Measurements from ENCODE around the gene PGBD5. TPM values are rescaled to one million over a fixed set of nuclear protein-coding genes. Genes with fewer than 3 reads are reported as not detected.

The PGBD5 gene
- total RNA-seq, 1 donor, result not detected

DNA sequence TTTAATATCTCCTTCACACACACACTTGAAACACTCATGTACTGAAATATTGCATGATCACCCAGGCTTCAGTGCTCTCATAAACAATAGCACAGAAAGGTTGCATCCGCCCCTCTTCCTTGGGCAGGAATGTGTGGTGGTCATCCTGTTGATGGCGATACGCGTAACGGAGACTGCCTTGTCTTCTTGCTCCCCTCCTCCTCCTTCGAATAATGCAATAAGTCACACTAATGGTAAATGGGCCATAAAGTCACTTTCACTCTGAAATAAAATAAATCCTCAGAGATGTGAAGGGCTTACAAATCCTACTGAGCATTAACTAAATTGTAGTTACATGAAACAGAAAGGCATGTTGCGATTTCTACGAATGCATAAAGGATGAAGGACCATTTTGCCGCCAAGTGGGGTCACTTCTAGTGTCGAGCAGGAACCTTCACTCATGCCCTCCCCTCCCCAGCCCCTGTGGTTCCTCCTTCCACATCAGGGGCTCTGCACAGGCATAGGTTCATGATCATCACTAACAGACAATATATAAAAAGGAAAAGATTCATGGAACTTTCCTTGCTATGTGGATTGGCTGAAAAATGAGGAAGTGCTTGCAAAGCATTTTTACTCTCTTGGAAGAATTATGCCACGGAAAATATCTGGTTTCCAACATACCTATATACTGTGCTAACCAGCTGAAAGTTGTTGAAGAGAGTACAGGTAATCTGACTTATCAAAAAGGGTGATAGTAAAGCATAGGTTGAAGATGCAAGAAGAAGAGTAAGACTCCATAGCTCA lies 1.2 kb upstream of the PGBD5 start:
- TF ChIP-seq CTCF (IDR thresholded peaks at IDR 0.05; ENCODE audit: insufficient read depth, low read depth, low read length), result no peak
- no peak for DNase-seq (ENCODE audit: low read depth)
- no peak overlapping the region for H3K4me3 ChIP-seq (ENCODE audit: low read depth, low read length)

DNA sequence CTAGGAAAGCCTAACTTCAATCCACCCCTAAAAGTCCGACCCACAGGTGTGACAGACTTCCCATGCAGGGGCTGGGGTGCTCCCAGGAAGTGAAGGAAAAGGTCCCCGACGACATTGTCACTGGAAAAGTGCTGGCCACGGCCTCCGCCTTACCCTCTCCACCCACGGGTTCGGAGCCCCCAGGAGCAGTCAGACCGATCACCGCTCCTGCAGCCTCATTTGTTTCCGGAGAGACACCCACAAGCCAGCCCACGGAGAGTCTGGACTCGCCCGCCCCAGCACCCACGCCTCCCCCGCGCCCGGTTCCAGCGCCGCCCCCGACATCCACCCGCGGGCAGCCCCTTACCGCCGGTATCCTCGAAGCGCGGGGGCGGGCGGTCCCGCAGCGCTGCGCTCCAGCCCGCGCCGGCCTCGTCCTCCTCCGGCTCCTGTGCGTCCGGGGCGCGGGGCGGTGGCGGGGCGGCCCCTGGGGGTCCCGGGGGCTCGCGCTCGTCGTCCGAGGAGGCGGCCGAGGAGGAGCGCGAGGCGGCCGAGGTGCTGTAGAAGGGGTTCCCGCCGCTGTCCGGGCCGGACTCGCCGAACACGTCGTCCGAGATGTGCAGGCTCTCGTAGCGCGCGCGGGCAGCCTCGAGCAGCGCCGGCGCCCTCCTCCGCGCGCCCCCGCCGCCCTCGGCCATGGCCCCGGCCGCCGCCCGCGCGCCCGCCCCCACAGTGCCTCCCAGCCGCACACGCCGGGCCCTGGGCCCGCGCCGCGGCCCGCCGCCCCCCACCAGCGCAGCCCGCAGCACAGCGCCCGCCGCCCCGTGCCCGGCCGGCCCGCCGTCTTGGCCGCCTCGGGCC lies 660 bp downstream of the PGBD5 start:
- H3K4me3 ChIP-seq (ENCODE audit: low read depth, low read length), result no peak overlapping the region
- DNase-seq (ENCODE audit: low read depth), result no peak
- no peak for TF ChIP-seq CTCF (IDR thresholded peaks at IDR 0.05; ENCODE audit: insufficient read depth, low read depth, low read length)

DNA sequence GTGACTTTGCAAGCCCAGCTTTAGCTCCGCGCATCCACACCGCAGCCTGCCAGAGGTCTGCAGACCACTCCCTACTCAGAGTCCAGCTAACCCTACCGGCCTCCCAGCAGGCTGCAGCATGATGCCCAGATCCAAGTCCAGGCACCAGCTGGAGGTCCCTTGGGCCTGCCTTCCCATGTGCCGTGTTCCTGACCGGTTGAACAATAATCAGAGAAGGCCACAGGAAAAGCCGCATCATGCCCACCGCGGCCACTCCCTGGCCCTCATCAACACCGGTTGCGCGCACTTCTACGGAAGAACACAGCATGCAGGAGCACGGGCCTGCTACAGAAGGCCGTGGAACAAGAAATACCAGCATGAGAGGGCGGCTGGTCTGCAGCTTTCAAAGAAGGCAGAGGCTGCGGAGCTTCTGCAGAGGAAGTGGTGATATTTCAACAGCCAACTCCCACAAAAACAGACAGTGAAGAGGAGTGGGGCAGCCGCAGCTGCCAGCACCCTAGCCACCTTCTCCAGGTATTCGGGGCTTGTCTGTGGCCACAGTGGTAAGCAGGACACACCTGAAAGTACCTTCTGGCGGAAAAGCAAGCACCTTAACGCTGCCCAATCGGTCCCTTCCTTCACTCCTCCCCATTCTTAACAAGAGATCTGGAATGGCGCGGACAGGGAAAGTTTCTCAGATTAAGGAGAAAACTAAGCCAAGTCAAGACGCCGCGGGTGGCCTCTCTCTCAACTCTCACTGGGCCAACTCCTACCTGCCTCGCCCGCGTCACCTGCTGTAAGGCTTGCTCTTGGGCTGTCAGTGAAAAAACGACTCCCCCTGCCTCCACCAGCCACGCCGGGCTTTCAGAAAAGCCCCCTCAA lies 1.5 kb downstream of the PGBD5 start:
- TF ChIP-seq CTCF (IDR thresholded peaks at IDR 0.05; ENCODE audit: insufficient read depth, low read depth, low read length), result no peak
- no peak for DNase-seq (ENCODE audit: low read depth)
- no peak overlapping the region for H3K4me3 ChIP-seq (ENCODE audit: low read depth, low read length)

DNA sequence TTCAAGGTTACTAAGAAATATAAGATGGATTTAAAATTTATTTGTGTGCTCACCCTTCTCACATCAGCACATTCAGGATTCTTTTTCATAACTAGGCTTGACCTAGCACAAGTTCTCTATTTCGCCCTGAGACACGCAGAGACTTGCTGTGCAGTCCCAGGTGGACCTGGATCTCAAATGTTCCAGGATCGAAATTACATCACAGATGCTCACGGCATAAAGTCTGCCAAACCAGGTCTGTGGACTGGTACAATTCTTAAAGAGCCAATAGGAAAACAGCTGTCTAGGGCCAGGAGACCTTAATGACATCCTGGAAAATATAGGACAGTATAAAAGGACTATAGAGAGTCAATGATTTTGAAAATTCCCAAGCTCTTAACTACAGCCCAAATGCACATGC lies 2.2 kb downstream of the PGBD5 start:
- no peak for TF ChIP-seq CTCF (IDR thresholded peaks at IDR 0.05; ENCODE audit: insufficient read depth, low read depth, low read length)
- no peak overlapping the region for H3K4me3 ChIP-seq (ENCODE audit: low read depth, low read length)
- DNase-seq (ENCODE audit: low read depth), result no peak

DNA sequence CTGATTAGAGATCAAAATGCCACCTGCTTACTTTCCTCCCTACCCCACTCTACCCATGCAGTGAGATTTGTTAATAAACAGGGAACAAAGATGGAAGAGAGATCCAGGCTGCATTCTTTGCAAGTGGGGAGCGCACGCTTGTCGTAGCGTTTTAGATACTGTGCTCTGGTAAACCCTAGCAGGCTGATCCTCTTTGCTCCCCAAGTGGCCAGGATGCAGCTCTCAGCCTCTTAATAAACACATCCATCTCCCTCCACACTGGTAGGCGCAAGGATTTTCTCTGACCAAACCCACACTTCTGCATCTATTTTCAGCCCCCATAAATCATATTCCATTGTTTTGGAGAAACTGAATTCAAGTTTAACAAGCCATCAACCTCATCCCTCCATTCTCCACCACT lies 2.9 kb downstream of the PGBD5 start:
- H3K4me3 ChIP-seq (ENCODE audit: low read depth, low read length), result no peak overlapping the region
- DNase-seq (ENCODE audit: low read depth), result no peak
- TF ChIP-seq CTCF (IDR thresholded peaks at IDR 0.05; ENCODE audit: insufficient read depth, low read depth, low read length), result no peak

- no peak overlapping the region for H3K4me3 ChIP-seq (ENCODE audit: low read depth, low read length)
- TF ChIP-seq CTCF (IDR thresholded peaks at IDR 0.05; ENCODE audit: insufficient read depth, low read depth, low read length), result no peak
- DNase-seq (ENCODE audit: low read depth), result no peak
These were observed 3.7 kb downstream of the PGBD5 start for GRCh38 chr1:230422221-230422981.

Measured in fibroblast of villous mesenchyme (primary cell).